OCI-LY3 (cell line): ENCODE measurements around the gene ELF3.

Source experiments
- H2AFZ ChIP-seq: fragments of 200-600, 300-600 bp; shearing (Covaris generic); 2 replicates; pipeline ENCODE4 v1.6.0; 2014; ENCODE audit warnings: antibody characterized with exemption, low read depth, low read length
- H3K27ac ChIP-seq: fragments of 200-600, 300-600 bp; sonication (generic); 2 replicates; pipeline ENCODE4 v1.5.1; 2014; ENCODE audit warnings: mild to moderate bottlenecking, low read length, moderate library complexity, mixed read lengths
- H3K27me3 ChIP-seq: fragments of 200-600, 300-600 bp; sonication (generic); 2 replicates; pipeline ENCODE4 v1.6.1; 2014; ENCODE audit warnings: low read depth, low read length, mixed read lengths
- H3K36me3 ChIP-seq: fragments of 200-600, 300-600 bp; sonication (generic); replicated peaks from 2 replicates; pipeline ENCODE3; 2014; ENCODE audit warnings: low read depth, low read length, mixed read lengths
- H3K4me1 ChIP-seq: fragments of 300-600, 200-600 bp; sonication (generic); 2 replicates; pipeline ENCODE4 v1.6.1; 2014; ENCODE audit warnings: low read length, mixed read lengths
- H3K4me2 ChIP-seq: fragments of 200-600, 300-600 bp; sonication (generic); 2 replicates; pipeline ENCODE4 v1.6.1; 2014; ENCODE audit warnings: low read length, mixed read lengths
- H3K4me3 ChIP-seq: fragments of 300-600, 200-600 bp; sonication (generic); 2 replicates; pipeline ENCODE4 v1.5.1; 2014; ENCODE audit warnings: antibody characterized with exemption, mild to moderate bottlenecking, low read length, moderate library complexity
- H3K79me2 ChIP-seq: fragments of 300-600, 200-600 bp; shearing (Covaris generic); 2 replicates; pipeline ENCODE4 v1.6.1; 2014; ENCODE audit warnings: mild to moderate bottlenecking, low read length, mixed read lengths
- H3K9ac ChIP-seq: fragments of 300-600, 200-600 bp; shearing (Covaris generic); 2 replicates; pipeline ENCODE4 v1.6.0; 2014; ENCODE audit warnings: mild to moderate bottlenecking, low read length, moderate library complexity
- H3K9me3 ChIP-seq: fragments of 200-600, 300-600 bp; shearing (Covaris generic); 2 replicates; pipeline ENCODE4 v1.6.1; 2014; ENCODE audit warnings: low read length, mixed read lengths; ENCODE audit not compliant: insufficient read depth
- H4K20me1 ChIP-seq: fragments of 200-600, 300-600 bp; sonication (generic); 2 replicates; pipeline ENCODE4 v1.6.1; 2016; ENCODE audit warnings: low read length, mixed read lengths; ENCODE audit not compliant: insufficient read depth
- CTCF ChIP-seq: fragments of 200-600, 300-600 bp; sonication (generic); IDR thresholded peaks from 2 replicates; pipeline ENCODE4 v1.5.1; 2014; ENCODE audit warnings: antibody characterized with exemption, low read length, low read depth
- EZH2phosphoT487 ChIP-seq: fragments of 200-600 bp; shearing (Covaris generic); IDR thresholded peaks from 2 replicates; pipeline ENCODE4 v1.6.1; 2018; ENCODE audit warnings: antibody characterized with exemption, mixed run types, low read depth

Gene ELF3

GRCh38 chr1:202015662-202015937 lies 5.2 kb downstream of the ELF3 start:
- H2AFZ ChIP-seq: no peak overlapping the region
- H3K4me2 ChIP-seq: no peak overlapping the region
- TF ChIP-seq CTCF (no peak), EZH2phosphoT487 (no peak)
- H3K27me3 ChIP-seq: no peaks in the 10 kb centered on the region
- H3K36me3 ChIP-seq: peaks cover 25% of the 10 kb centered on the region
- H3K79me2 ChIP-seq: peaks cover 15% of the 10 kb centered on the region
- no peak overlapping the region for H3K27ac ChIP-seq
- no peaks in the 10 kb centered on the region for H4K20me1 ChIP-seq
- no peaks in the 10 kb centered on the region for H3K9me3 ChIP-seq
- no peak overlapping the region for H3K9ac ChIP-seq
- peaks cover 8% of the 10 kb centered on the region for H3K4me1 ChIP-seq
- no peak overlapping the region for H3K4me3 ChIP-seq

- no peak overlapping the region for H3K9ac ChIP-seq
- H4K20me1 ChIP-seq: no peaks in the 10 kb centered on the region
- H3K4me2 ChIP-seq: no peak overlapping the region
- H3K4me1 ChIP-seq: peaks cover 6% of the 10 kb centered on the region
- H3K27ac ChIP-seq: no peak overlapping the region
- no peak overlapping the region for H3K4me3 ChIP-seq
- H3K79me2 ChIP-seq: peaks cover 9% of the 10 kb centered on the region
- no peaks in the 10 kb centered on the region for H3K27me3 ChIP-seq
- no peaks in the 10 kb centered on the region for H3K9me3 ChIP-seq
- no peak for TF ChIP-seq EZH2phosphoT487
- TF ChIP-seq CTCF: no peak
- H2AFZ ChIP-seq: no peak overlapping the region
- H3K36me3 ChIP-seq: peaks cover 25% of the 10 kb centered on the region
Measured at GRCh38 chr1:202016022-202016810, 5.8 kb downstream of the ELF3 start.

GRCh38 chr1:202016811-202017748 lies 6.7 kb downstream of the ELF3 start:
- Histone ChIP-seq H3K4me3 (no peak overlapping the region), H3K4me1 (no peaks in the 10 kb centered on the region), H3K36me3 (peaks cover 25% of the 10 kb centered on the region), H3K9me3 (no peaks in the 10 kb centered on the region), H3K9ac (no peak overlapping the region), H3K27ac (no peak overlapping the region), H3K79me2 (peaks cover under 1% of the 10 kb centered on the region; the same call in 1 of the 2 replicates), H3K27me3 (no peaks in the 10 kb centered on the region), H4K20me1 (no peaks in the 10 kb centered on the region), H3K4me2 (no peak overlapping the region), H2AFZ (no peak overlapping the region)
- TF ChIP-seq EZH2phosphoT487: no peak
- no peak for TF ChIP-seq CTCF

- Histone ChIP-seq H3K9me3 (no peaks in the 10 kb centered on the region), H3K9ac (no peak overlapping the region), H2AFZ (no peak overlapping the region), H3K4me3 (no peak overlapping the region), H3K27ac (no peak overlapping the region), H3K27me3 (peaks cover 6% of the 10 kb centered on the region), H3K4me1 (no peaks in the 10 kb centered on the region), H4K20me1 (no peaks in the 10 kb centered on the region), H3K4me2 (no peak overlapping the region), H3K36me3 (peaks cover 21% of the 10 kb centered on the region), H3K79me2 (no peaks in the 10 kb centered on the region)
- TF ChIP-seq CTCF: no peak
- TF ChIP-seq EZH2phosphoT487: no peak
Measured at GRCh38 chr1:202017749-202018467, 7.5 kb downstream of the ELF3 start.
